ENCODE data around the gene STAB2. TPM values are rescaled to one million over a fixed set of nuclear protein-coding genes. Genes with fewer than 3 reads are reported as not detected.

The STAB2 gene
- total and polyA plus RNA-seq, 4 donors, result 3.4 to 42.6 (median 16.6) TPM

GRCh38 chr12:103673487-103673886 is 86.4 kb downstream of the STAB2 start:
- no peak for DNase-seq (ENCODE audit: low spot score)
- H3K27me3 ChIP-seq (ENCODE audit: control insufficient read depth in 4 of 4, insufficient read depth in 4 of 4, low read length in 3 of 4), result no peaks in the 10 kb centered on the region
- H3K9me3 ChIP-seq (ENCODE audit: control insufficient read depth in 4 of 4, low read length in 3 of 4), result no peaks in the 10 kb centered on the region
- H3K9ac ChIP-seq (ENCODE audit: low read depth in 1 of 2, low read length in 2 of 2), result no peak overlapping the region
- H3K4me3 ChIP-seq (ENCODE audit: low read depth in 1 of 3, low read length in 3 of 3), result no peak overlapping the region
- H3K36me3 ChIP-seq (ENCODE audit: control insufficient read depth in 4 of 4, insufficient read depth in 3 of 4, low read depth in 1 of 4, low read length in 3 of 4), result no peaks in the 10 kb centered on the region
- TF ChIP-seq REST (IDR thresholded peaks at IDR 0.05) (no peak), HNF4G (IDR thresholded peaks at IDR 0.05) (no peak), YY1 (IDR thresholded peaks at IDR 0.05) (no peak), RAD21 (IDR thresholded peaks at IDR 0.05) (no peak), FOXA2 (IDR thresholded peaks at IDR 0.05) (no peak), MAX (IDR thresholded peaks at IDR 0.05) (no peak), NR2F2 (IDR thresholded peaks at IDR 0.05) (no peak)
- TF ChIP-seq, protein P1, sequence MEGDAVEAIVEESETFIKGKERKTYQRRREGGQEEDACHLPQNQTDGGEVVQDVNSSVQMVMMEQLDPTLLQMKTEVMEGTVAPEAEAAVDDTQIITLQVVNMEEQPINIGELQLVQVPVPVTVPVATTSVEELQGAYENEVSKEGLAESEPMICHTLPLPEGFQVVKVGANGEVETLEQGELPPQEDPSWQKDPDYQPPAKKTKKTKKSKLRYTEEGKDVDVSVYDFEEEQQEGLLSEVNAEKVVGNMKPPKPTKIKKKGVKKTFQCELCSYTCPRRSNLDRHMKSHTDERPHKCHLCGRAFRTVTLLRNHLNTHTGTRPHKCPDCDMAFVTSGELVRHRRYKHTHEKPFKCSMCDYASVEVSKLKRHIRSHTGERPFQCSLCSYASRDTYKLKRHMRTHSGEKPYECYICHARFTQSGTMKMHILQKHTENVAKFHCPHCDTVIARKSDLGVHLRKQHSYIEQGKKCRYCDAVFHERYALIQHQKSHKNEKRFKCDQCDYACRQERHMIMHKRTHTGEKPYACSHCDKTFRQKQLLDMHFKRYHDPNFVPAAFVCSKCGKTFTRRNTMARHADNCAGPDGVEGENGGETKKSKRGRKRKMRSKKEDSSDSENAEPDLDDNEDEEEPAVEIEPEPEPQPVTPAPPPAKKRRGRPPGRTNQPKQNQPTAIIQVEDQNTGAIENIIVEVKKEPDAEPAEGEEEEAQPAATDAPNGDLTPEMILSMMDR (IDR thresholded peaks at IDR 0.05; ENCODE audit: low read depth, low read length, missing input control), result no peak
- H3K27ac ChIP-seq (ENCODE audit: low read depth in 1 of 2, low read length in 2 of 2), result no peak overlapping the region
- WGBS, result 85% methylated on average over 6 of the region's 6 CpGs
- H3K4me1 ChIP-seq (ENCODE audit: control insufficient read depth in 4 of 4, insufficient read depth in 4 of 4, low read length in 3 of 4), result no peaks in the 10 kb centered on the region

- 83% methylated on average over 10 of the region's 10 CpGs for WGBS
- Histone ChIP-seq H3K9me3 (ENCODE audit: control insufficient read depth in 4 of 4, low read length in 3 of 4) (no peaks in the 10 kb centered on the region), H3K9ac (ENCODE audit: low read depth in 1 of 2, low read length in 2 of 2) (no peak overlapping the region), H3K27me3 (ENCODE audit: control insufficient read depth in 4 of 4, insufficient read depth in 4 of 4, low read length in 3 of 4) (no peaks in the 10 kb centered on the region), H3K36me3 (ENCODE audit: control insufficient read depth in 4 of 4, insufficient read depth in 3 of 4, low read depth in 1 of 4, low read length in 3 of 4) (no peaks in the 10 kb centered on the region), H3K27ac (ENCODE audit: low read depth in 1 of 2, low read length in 2 of 2) (no peak overlapping the region), H3K4me3 (ENCODE audit: low read depth in 1 of 3, low read length in 3 of 3) (no peak overlapping the region), H3K4me1 (ENCODE audit: control insufficient read depth in 4 of 4, insufficient read depth in 4 of 4, low read length in 3 of 4) (no peaks in the 10 kb centered on the region)
- DNase-seq (ENCODE audit: low spot score), result no peak
- TF ChIP-seq RAD21 (IDR thresholded peaks at IDR 0.05) (no peak), FOXA1 (IDR thresholded peaks at IDR 0.05) (no peak), MAX (IDR thresholded peaks at IDR 0.05) (no peak), HNF4G (IDR thresholded peaks at IDR 0.05) (no peak), YY1 (IDR thresholded peaks at IDR 0.05) (no peak), JUND (IDR thresholded peaks at IDR 0.05) (no peak)
Observed at GRCh38 chr12:103673891-103674375, 86.9 kb downstream of the STAB2 start.

GRCh38 chr12:103676893-103677292 is 89.8 kb downstream of the STAB2 start:
- DNase-seq (ENCODE audit: low spot score), result no peak
- no peaks in the 10 kb centered on the region for H3K36me3 ChIP-seq (ENCODE audit: control insufficient read depth in 4 of 4, insufficient read depth in 3 of 4, low read depth in 1 of 4, low read length in 3 of 4)

More at GRCh38 chr12:103676893-103677292, 89.8 kb downstream of the STAB2 start:
- TF ChIP-seq SP1 (IDR thresholded peaks at IDR 0.05) (no peak), GABPA (IDR thresholded peaks at IDR 0.05 in 1 of 2, conservative IDR thresholded peaks at IDR 0.05 in 1 of 2) (no peak)
- H3K27ac ChIP-seq (ENCODE audit: low read depth in 1 of 2, low read length in 2 of 2), result no peak overlapping the region
- 64% methylated on average over 3 of the region's 3 CpGs for WGBS
- H3K4me3 ChIP-seq (ENCODE audit: low read depth in 1 of 3, low read length in 3 of 3), result no peak overlapping the region
- no peak overlapping the region for H3K9ac ChIP-seq (ENCODE audit: low read depth in 1 of 2, low read length in 2 of 2)
- H3K27me3 ChIP-seq (ENCODE audit: control insufficient read depth in 4 of 4, insufficient read depth in 4 of 4, low read length in 3 of 4), result no peaks in the 10 kb centered on the region
- H3K9me3 ChIP-seq (ENCODE audit: control insufficient read depth in 4 of 4, low read length in 3 of 4), result no peaks in the 10 kb centered on the region
- no peaks in the 10 kb centered on the region for H3K4me1 ChIP-seq (ENCODE audit: control insufficient read depth in 4 of 4, insufficient read depth in 4 of 4, low read length in 3 of 4)

Data from liver (tissue), 9 donors.